HepG2 (cell line): ENCODE data around the gene TMEM255B. TPM values are rescaled to one million over a fixed set of nuclear protein-coding genes. Genes with fewer than 3 reads are reported as not detected.

Experiments used
- ATAC-seq: fragments of 200-7000 bp; cut with Tn5 transposase; 3 replicates; pipeline ENCODE4 v1.9.1; 2020; ENCODE audit warnings: mild to moderate bottlenecking, moderate library complexity
- BruUV-seq: library from RNA; stranded (reverse); fragments of 400-500 nt; replicated peaks from 2 replicates; lab custom pipeline; 2021; lab: Mats Ljungman, UMichigan
- CTCF ChIA-PET: fragments of 300-600 bp; formaldehyde crosslinking; extraction: SDS; loops from one replicate; lab custom pipeline; 2021; ENCODE audit warnings: low total read pairs, inconsistent platforms, low intra/inter-chr PET ratio; lab: Yijun Ruan, JAX
- POLR2A ChIA-PET: fragments of 350-600 bp; sonication (Branson Sonifier 250); formaldehyde crosslinking; loops from one replicate; lab custom pipeline; 2020; ENCODE audit warnings: antibody characterized with exemption, inconsistent platforms; lab: Yijun Ruan, JAX
- DNase-seq: peaks from one replicate; pipeline ENCODE4 v3.0.0-alpha.2; 2015; ENCODE audit warnings: low spot score
- FAIRE-seq: peaks from 3 replicates; lab custom pipeline; 2011; peaks lifted over from hg19 to GRCh38; lab: Jason Lieb, UNC
- H2AFZ ChIP-seq: one replicate; pipeline ENCODE4 v1.6.1; 2011; ENCODE audit warnings: low read length, inconsistent platforms
- H3K27ac ChIP-seq: fragments of 300-600 bp; 3 replicates; pipeline ENCODE4 v1.8.0; 2011; ENCODE audit warnings: mixed run types, mild to moderate bottlenecking, mixed read lengths, low read length, inconsistent platforms; ENCODE audit not compliant: insufficient read depth; ENCODE audit errors: extremely low read length
- H3K27me3 ChIP-seq, 2 experiments: fragments of 200-600 bp in 1 of 2; 2 replicates in 1 of 2; 3 replicates in 1 of 2; pipeline versions ENCODE4 v1.6.0 to v1.8.0; 2011; ENCODE audit warnings: low read length in 2 of 2, mild to moderate bottlenecking in 2 of 2, moderate library complexity in 2 of 2, inconsistent platforms in 1 of 2; ENCODE audit not compliant: insufficient read depth in 2 of 2, control insufficient read depth in 1 of 2
- H3K36me3 ChIP-seq, 2 experiments: fragments of 200-600 bp in 1 of 2; replicated peaks in 1 of 2; 2 replicates in 1 of 2; 3 replicates in 1 of 2; pipeline versions ENCODE4 v1.5.1 to v1.8.0; 2011; ENCODE audit warnings: low read length in 2 of 2, inconsistent platforms in 1 of 2; ENCODE audit not compliant: insufficient read depth in 2 of 2, control insufficient read depth in 1 of 2
- H3K4me1 ChIP-seq: 2 replicates; pipeline ENCODE4 v1.5.1; 2012; ENCODE audit warnings: low read length, inconsistent platforms; ENCODE audit not compliant: insufficient read depth
- H3K4me2 ChIP-seq: 2 replicates; pipeline ENCODE4 v1.6.0; 2011; ENCODE audit warnings: low read depth, low read length, inconsistent platforms
- H3K4me3 ChIP-seq, 3 experiments: fragments of 200-600 bp in 1 of 3; sonication (generic), shearing (Covaris generic) in 1 of 3; replicated peaks in 1 of 3; 2 replicates each; pipeline ENCODE4 v1.5.1; 2011 to 2016; ENCODE audit warnings: low read length in 3 of 3, inconsistent platforms in 2 of 3, low read depth in 2 of 3, mild to moderate bottlenecking in 2 of 3, control low read depth in 1 of 3, mixed read lengths in 1 of 3; ENCODE audit not compliant: insufficient read depth in 1 of 3
- H3K79me2 ChIP-seq: one replicate; pipeline ENCODE4 v1.6.1; 2011; ENCODE audit warnings: low read length, inconsistent platforms; ENCODE audit not compliant: insufficient read depth
- H3K9ac ChIP-seq: 2 replicates; pipeline ENCODE4 v1.6.0; 2011; ENCODE audit warnings: mild to moderate bottlenecking, low read depth, low read length, inconsistent platforms; ENCODE audit not compliant: insufficient read depth
- H3K9me3 ChIP-seq: 2 replicates; pipeline ENCODE4 v1.5.1; 2012; ENCODE audit warnings: mild to moderate bottlenecking, low read length
- H4K20me1 ChIP-seq: 2 replicates; pipeline ENCODE4 v1.6.0; 2011; ENCODE audit warnings: inconsistent platforms, mild to moderate bottlenecking, low read length, moderate library complexity; ENCODE audit not compliant: insufficient read depth
- DNMT1 ChIP-seq: sonication (generic); formaldehyde crosslinking; IDR thresholded peaks from 2 replicates; pipeline ENCODE4 v1.5.1; 2020; ENCODE audit warnings: mild to moderate bottlenecking, missing genetic modification reagents
- ELF3 ChIP-seq: IDR thresholded peaks from 2 replicates; pipeline ENCODE4 v1.6.1; 2016; ENCODE audit warnings: missing genetic modification reagents, missing compliant biosample characterization
- ETV5 ChIP-seq: IDR thresholded peaks from 2 replicates; pipeline ENCODE4 v1.6.1; 2018; ENCODE audit warnings: missing biosample characterization, missing genetic modification reagents, inconsistent platforms, borderline replicate concordance
- GTF2F1 ChIP-seq: fragments of 150-350 bp; IDR thresholded peaks from 2 replicates; pipeline ENCODE4 v1.6.1; 2014; ENCODE audit warnings: low read length
- HMG20A ChIP-seq: IDR thresholded peaks from 2 replicates; pipeline ENCODE4 v1.6.1; 2016; ENCODE audit warnings: borderline replicate concordance
- HNF4A ChIP-seq: sonication (generic); formaldehyde crosslinking; IDR thresholded peaks from 2 replicates; pipeline ENCODE4 v1.4.0; 2020; ENCODE audit warnings: missing genetic modification reagents
- HOXA3 ChIP-seq: sonication (generic); formaldehyde crosslinking; IDR thresholded peaks from 2 replicates; pipeline ENCODE4 v1.5.0; 2020; ENCODE audit warnings: missing genetic modification reagents
- HOXA7 ChIP-seq: sonication (generic); formaldehyde crosslinking; IDR thresholded peaks from 2 replicates; pipeline ENCODE4 v1.8.1; 2022; ENCODE audit warnings: mild to moderate bottlenecking, missing genetic modification reagents, moderate library complexity
- NCOR1 ChIP-seq: fragments of 200-600 bp; sonication (generic); IDR thresholded peaks from 2 replicates; pipeline ENCODE4 v1.7.0; 2017; ENCODE audit warnings: antibody characterized with exemption, low read length, borderline replicate concordance
- NR2F6 ChIP-seq, 2 experiments: IDR thresholded peaks; 2 replicates each; pipeline ENCODE4 v1.6.1; 2016; ENCODE audit warnings: antibody characterized with exemption in 1 of 2, mild to moderate bottlenecking in 1 of 2
- POLR2G ChIP-seq: fragments of 200-400 bp; formaldehyde crosslinking; IDR thresholded peaks from 2 replicates; pipeline ENCODE4 v1.6.1; 2018; ENCODE audit warnings: mild to moderate bottlenecking, low read depth, low read length, moderate library complexity
- SOX13 ChIP-seq, 3 experiments: fragments of 450-650 bp in 1 of 3; sonication (generic) in 1 of 3; formaldehyde crosslinking in 1 of 3; IDR thresholded peaks in 2 of 3; conservative IDR thresholded peaks in 1 of 3; 2 replicates each; pipeline versions ENCODE4 v1.5.0 to v1.6.1; 2016 to 2020; ENCODE audit warnings: antibody characterized with exemption in 1 of 3, mild to moderate bottlenecking in 1 of 3, missing compliant biosample characterization in 1 of 3, missing genetic modification reagents in 1 of 3, moderate library complexity in 1 of 3
- SOX5 ChIP-seq: IDR thresholded peaks from 2 replicates; pipeline ENCODE4 v1.6.1; 2016; ENCODE audit warnings: borderline replicate concordance
- THAP11 ChIP-seq: IDR thresholded peaks from 2 replicates; pipeline ENCODE4 v1.6.1; 2016; ENCODE audit warnings: missing biosample characterization, missing genetic modification reagents
- ZBTB42 ChIP-seq: sonication (generic); formaldehyde crosslinking; IDR thresholded peaks from 2 replicates; pipeline ENCODE4 v1.5.0; 2020; ENCODE audit warnings: mild to moderate bottlenecking, missing genetic modification reagents
- ZNF430 ChIP-seq: sonication (generic); formaldehyde crosslinking; IDR thresholded peaks from 2 replicates; pipeline ENCODE4 v1.9.0; 2021; ENCODE audit warnings: mild to moderate bottlenecking, missing genetic modification reagents
- ZNF550 ChIP-seq: sonication (generic); formaldehyde crosslinking; IDR thresholded peaks from 2 replicates; pipeline ENCODE4 v1.4.0; 2020; ENCODE audit warnings: mild to moderate bottlenecking, missing genetic modification reagents, borderline replicate concordance
- WGBS: methylation state at CpG from one replicate; pipeline ENCODE4 v1.1.6; 2017; ENCODE audit warnings: low lambda C conversion rate; 5-methylcytosine and 5-hydroxymethylcytosine counted together
- in situ Hi-C: cut with HindIII; loops from 2 replicates; pipeline ENCODE4 v1.10.0; 2017; ENCODE audit warnings: low pct_unique_long_range_greater_than_20kb; ENCODE audit not compliant: extremely low pct_ligation_motif_present
- intact Hi-C: fragments of 100-400 bp; cut with micrococcal nuclease; formaldehyde crosslinking; loops from one replicate; pipeline ENCODE4 v1.10.0; 2022; ENCODE audit not compliant: unreplicated experiment
- polyA plus RNA-seq, 8 experiments: library from polyadenylated mRNA; depleted of rRNA in 3 of 8; stranded (reverse) in 7 of 8; unstranded in 1 of 8; fragments of >200 nt; fragmentation: Illumina TruSeq in 4 of 8; extraction: Trizol in 4 of 8; gene quantifications; 2 replicates each; pipeline versions ENCODE4 v1.2.1 to v1.2.3, GENCODE V29; 2011 to 2016; ENCODE audit warnings: low read depth in 4 of 8, missing spikeins in 1 of 8, mixed read lengths in 1 of 8; ENCODE audit not compliant: insufficient read depth in 1 of 8
- total RNA-seq, 5 experiments: library from RNA; depleted of rRNA; stranded (reverse); fragments of >200 nt; fragmentation: Illumina TruSeq; extraction: Trizol; gene quantifications; 2 replicates each; pipeline ENCODE4 v1.2.3, GENCODE V29; 2016; ENCODE audit warnings: low read depth in 1 of 5
- TF ChIP-seq, protein P1 (sequence below): IDR thresholded peaks from 2 replicates; pipeline ENCODE4 v1.6.1; 2016; ENCODE audit warnings: missing genetic modification reagents, missing compliant biosample characterization
- TF ChIP-seq, protein P2 (sequence below): sonication (generic); formaldehyde crosslinking; IDR thresholded peaks from 2 replicates; pipeline ENCODE4 v1.5.1; 2020; ENCODE audit warnings: mild to moderate bottlenecking, missing genetic modification reagents, moderate library complexity

The TMEM255B gene
- total and polyA plus RNA-seq, 2 of the 13 experiments (the other 11 are each of a cell fraction or from before 2014, with no cell fraction given), result not detected

DNA sequence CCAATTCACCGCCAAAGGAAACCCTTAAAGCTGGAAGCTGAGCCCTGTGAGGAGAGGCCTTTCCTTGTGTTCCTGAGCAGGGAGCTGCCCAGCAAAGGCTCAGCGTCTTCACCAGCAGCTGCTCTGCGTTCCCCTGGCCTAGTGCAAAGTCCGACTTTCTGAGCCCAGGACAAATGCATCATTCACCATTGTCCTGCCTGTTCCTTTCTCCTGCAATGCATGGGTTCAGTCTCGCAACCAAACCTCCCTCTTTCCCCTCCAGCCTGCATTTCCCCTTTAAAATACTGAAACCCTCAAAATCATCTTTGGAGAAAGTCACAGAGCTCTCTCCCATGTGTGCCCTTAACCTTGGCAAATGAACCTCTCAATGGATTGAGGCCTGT is 12.9 kb upstream of the TMEM255B start:
- ChIA-PET CTCF (no interaction called here), POLR2A (interaction anchor here (1.3 kb wide), 1 partner anchor 10 kb away, joined by 8 read pairs; no protein-coding TSS in a partner anchor)
- Histone ChIP-seq H3K9ac (peak overlapping the region; percentile 52; the same call in 1 of the 2 replicates), H3K4me1 (peaks cover 74% of the 10 kb centered on the region), H2AFZ (no peak overlapping the region), H3K36me3 (no peaks in the 10 kb centered on the region), H3K9me3 (no peaks in the 10 kb centered on the region), H3K4me3 (peak overlapping the region in 1 of 3 experiments; percentile 19; a peak in 1 of 6 replicates), H4K20me1 (no peaks in the 10 kb centered on the region), H3K27me3 (no peaks in the 10 kb centered on the region; a peak in 1 of 5 replicates), H3K4me2 (peak overlapping the region; percentile 60), H3K27ac (peak overlapping the region; percentile 49), H3K79me2 (no peaks in the 10 kb centered on the region)
- 7% methylated on average over 3 of the region's 5 CpGs for WGBS
- DNase-seq, result peak; percentile 81
- peak; percentile 41 for ATAC-seq
- BruUV-seq, result no TSS peak
- intact Hi-C loops (no loop called here), in situ Hi-C loops (no loop called here)
- peak; percentile 95 for FAIRE-seq
- no peak; the same call in 1 of the 2 replicates for TF ChIP-seq ETV5 (CRISPR knock-in tag)
- peak; percentile 25; the same call in 1 of the 2 replicates for TF ChIP-seq HMG20A (CRISPR knock-in tag)
- TF ChIP-seq ZNF430, result no peak
- TF ChIP-seq POLR2G, result peak; percentile 66
- TF ChIP-seq, protein P1, sequence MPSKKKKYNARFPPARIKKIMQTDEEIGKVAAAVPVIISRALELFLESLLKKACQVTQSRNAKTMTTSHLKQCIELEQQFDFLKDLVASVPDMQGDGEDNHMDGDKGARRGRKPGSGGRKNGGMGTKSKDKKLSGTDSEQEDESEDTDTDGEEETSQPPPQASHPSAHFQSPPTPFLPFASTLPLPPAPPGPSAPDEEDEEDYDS (CRISPR knock-in tag), result peak; percentile 14; the same call in 1 of the 2 replicates
- TF ChIP-seq ZBTB42 (CRISPR knock-in tag), result no peak
- no peak for TF ChIP-seq GTF2F1
- peak; percentile 63 for TF ChIP-seq HOXA3 (CRISPR knock-in tag)
- TF ChIP-seq ELF3, result peak; percentile 36; the same call in 1 of the 2 replicates
- no peak for TF ChIP-seq ZNF550
- TF ChIP-seq NCOR1, result peak; percentile 55
- no peak for TF ChIP-seq DNMT1 (CRISPR knock-in tag)
- TF ChIP-seq SOX5, result peak; percentile 70
- TF ChIP-seq HOXA7 (CRISPR knock-in tag), result no peak
- TF ChIP-seq NR2F6 (IDR thresholded peaks at IDR 0.05), result no peak
- TF ChIP-seq NR2F6 (CRISPR knock-in tag; IDR thresholded peaks at IDR 0.05), result peak; percentile 29; the same call in 1 of the 2 replicates
- peak; percentile 94 for TF ChIP-seq HNF4A
- TF ChIP-seq THAP11, result peak; percentile 17; the same call in 1 of the 2 replicates
- TF ChIP-seq SOX13 (IDR thresholded peaks at IDR 0.05), result no peak
- TF ChIP-seq SOX13 (CRISPR knock-in tag; conservative IDR thresholded peaks at IDR 0.05 in 1 of 2, IDR thresholded peaks at IDR 0.05 in 1 of 2), result peak in 1 of 2 experiments; percentile 77; a peak in 2 of 4 replicates
- TF ChIP-seq, protein P2, sequence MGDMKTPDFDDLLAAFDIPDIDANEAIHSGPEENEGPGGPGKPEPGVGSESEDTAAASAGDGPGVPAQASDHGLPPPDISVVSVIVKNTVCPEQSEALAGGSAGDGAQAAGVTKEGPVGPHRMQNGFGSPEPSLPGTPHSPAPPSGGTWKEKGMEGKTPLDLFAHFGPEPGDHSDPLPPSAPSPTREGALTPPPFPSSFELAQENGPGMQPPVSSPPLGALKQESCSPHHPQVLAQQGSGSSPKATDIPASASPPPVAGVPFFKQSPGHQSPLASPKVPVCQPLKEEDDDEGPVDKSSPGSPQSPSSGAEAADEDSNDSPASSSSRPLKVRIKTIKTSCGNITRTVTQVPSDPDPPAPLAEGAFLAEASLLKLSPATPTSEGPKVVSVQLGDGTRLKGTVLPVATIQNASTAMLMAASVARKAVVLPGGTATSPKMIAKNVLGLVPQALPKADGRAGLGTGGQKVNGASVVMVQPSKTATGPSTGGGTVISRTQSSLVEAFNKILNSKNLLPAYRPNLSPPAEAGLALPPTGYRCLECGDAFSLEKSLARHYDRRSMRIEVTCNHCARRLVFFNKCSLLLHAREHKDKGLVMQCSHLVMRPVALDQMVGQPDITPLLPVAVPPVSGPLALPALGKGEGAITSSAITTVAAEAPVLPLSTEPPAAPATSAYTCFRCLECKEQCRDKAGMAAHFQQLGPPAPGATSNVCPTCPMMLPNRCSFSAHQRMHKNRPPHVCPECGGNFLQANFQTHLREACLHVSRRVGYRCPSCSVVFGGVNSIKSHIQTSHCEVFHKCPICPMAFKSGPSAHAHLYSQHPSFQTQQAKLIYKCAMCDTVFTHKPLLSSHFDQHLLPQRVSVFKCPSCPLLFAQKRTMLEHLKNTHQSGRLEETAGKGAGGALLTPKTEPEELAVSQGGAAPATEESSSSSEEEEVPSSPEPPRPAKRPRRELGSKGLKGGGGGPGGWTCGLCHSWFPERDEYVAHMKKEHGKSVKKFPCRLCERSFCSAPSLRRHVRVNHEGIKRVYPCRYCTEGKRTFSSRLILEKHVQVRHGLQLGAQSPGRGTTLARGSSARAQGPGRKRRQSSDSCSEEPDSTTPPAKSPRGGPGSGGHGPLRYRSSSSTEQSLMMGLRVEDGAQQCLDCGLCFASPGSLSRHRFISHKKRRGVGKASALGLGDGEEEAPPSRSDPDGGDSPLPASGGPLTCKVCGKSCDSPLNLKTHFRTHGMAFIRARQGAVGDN, result peak; percentile 39; the same call in 1 of the 2 replicates
